Mucosa of descending colon (tissue), 3 donors: ENCODE results near the gene DDX52. TPM values are rescaled to one million over a fixed set of nuclear protein-coding genes. Genes with fewer than 3 reads are reported as not detected.
A peak's percentile ranks its signal among the peaks of the same experiment; 100 is the strongest.

Experiments
- ATAC-seq: fragments of 200-7000 bp; cut with Tn5 transposase; one replicate; pipeline ENCODE4 v1.9.1; 2020; ENCODE audit warnings: mild to moderate bottlenecking, moderate library complexity
- DNase-seq, 3 donors: peaks; one replicate each; pipeline ENCODE4 v3.0.0-alpha.2; 2020
- H3K36me3 ChIP-seq: fragments of 200-600 bp; one replicate; pipeline ENCODE4 v1.8.0; 2021; ENCODE audit warnings: low read depth, mild to moderate bottlenecking
- H3K4me1 ChIP-seq: fragments of 200-600 bp; one replicate; pipeline ENCODE4 v1.8.0; 2021; ENCODE audit warnings: low read depth, mild to moderate bottlenecking
- H3K4me3 ChIP-seq: fragments of 200-600 bp; one replicate; pipeline ENCODE4 v1.8.0; 2021; ENCODE audit warnings: mild to moderate bottlenecking
- H3K9me3 ChIP-seq: fragments of 200-600 bp; one replicate; pipeline ENCODE4 v1.8.0; 2021; ENCODE audit warnings: mild to moderate bottlenecking
- CTCF ChIP-seq: fragments of 200-600 bp; IDR thresholded peaks from one replicate; pipeline ENCODE4 v1.8.0; 2022; ENCODE audit warnings: antibody characterized with exemption, mild to moderate bottlenecking
- intact Hi-C, 2 donors: fragments of 100-400 bp; cut with DNase I in 1 of 2; cut with micrococcal nuclease in 1 of 2; formaldehyde crosslinking; loops; one replicate each; pipeline versions ENCODE4 v1.11.0 to v1.11.1; 2022; cut with DNase I, micrococcal nuclease
- total RNA-seq, 3 donors: library from RNA; stranded (reverse); fragmentation: NEBNext Ultra II Directional in 2 of 3; extraction: Animal tissue kit (Norgen Biotek cat#: 25700) in 2 of 3; gene quantifications; one replicate each; pipeline versions ENCODE4 v1.2.1 to v1.2.4, GENCODE V29; 2021 to 2023
- donor health status: DM: no; HTN: no; CAD: no; lungs with moderate emphysema.
- donor health status: DM: no; HTN: no; CAD: no.
- donor health status: DM: no; HTN: yes; CAD: no.

DDX52 gene
- total RNA-seq, 3 donors from 2014 or later = 22.3 to 26.9 (median 26.0) TPM

GRCh38 chr17:37609170-37610040, 33.8 kb downstream of the DDX52 start, which contains the start of gene SYNRG:
TSS of gene SYNRG (minus strand) at chr17:37609418. CDS start at chr17:37609355, 63 bp downstream.
- peak; percentile 18 for TF ChIP-seq CTCF
- ATAC-seq (peak; percentile 99), DNase-seq (peak; percentile 95 to 97 (median 96))
- peaks cover 16% of the 10 kb centered on the region for H3K4me1 ChIP-seq
- no peaks in the 10 kb centered on the region for H3K36me3 ChIP-seq
- H3K9me3 ChIP-seq = no peaks in the 10 kb centered on the region
- peak within 1 kb of the TSS; percentile 99 for H3K4me3 ChIP-seq
- intact Hi-C loops = no loop called here

GRCh38 chr17:37608351-37609169, 34.7 kb downstream of the DDX52 start:
- no peak for TF ChIP-seq CTCF
- DNase-seq = no peak

GRCh38 chr17:37607637-37608331, 35.5 kb downstream of the DDX52 start:
- H3K9me3 ChIP-seq = no peaks in the 10 kb centered on the region
- no peaks in the 10 kb centered on the region for H3K36me3 ChIP-seq
- DNase-seq = peak; percentile 19 to 66 (median 39)
- peaks cover 16% of the 10 kb centered on the region for H3K4me1 ChIP-seq
- ATAC-seq = no peak
- no peak for TF ChIP-seq CTCF
- H3K4me3 ChIP-seq = no peak overlapping the region
- intact Hi-C loops = no loop called here

More at GRCh38 chr17:37608351-37609169, 34.7 kb downstream of the DDX52 start:
- intact Hi-C loops = no loop called here
- peak; percentile 40 for ATAC-seq
- no peaks in the 10 kb centered on the region for H3K36me3 ChIP-seq
- H3K9me3 ChIP-seq = no peaks in the 10 kb centered on the region
- peaks cover 16% of the 10 kb centered on the region for H3K4me1 ChIP-seq
- H3K4me3 ChIP-seq = peak overlapping the region; percentile 99

- Histone ChIP-seq H3K4me1 (peaks cover 16% of the 10 kb centered on the region), H3K9me3 (no peaks in the 10 kb centered on the region), H3K36me3 (no peaks in the 10 kb centered on the region), H3K4me3 (no peak overlapping the region)
- DNase-seq (peak in 1 of 3 donors; percentile 43), ATAC-seq (no peak)
- TF ChIP-seq CTCF = no peak
- intact Hi-C loops = no loop called here
These were observed 37.3 kb downstream of the DDX52 start for GRCh38 chr17:37605813-37606505.

- peaks cover 16% of the 10 kb centered on the region for H3K4me1 ChIP-seq
These were observed 38.2 kb downstream of the DDX52 start for GRCh38 chr17:37605081-37605480.

More at GRCh38 chr17:37605081-37605480, 38.2 kb downstream of the DDX52 start:
- Histone ChIP-seq H3K36me3 (no peaks in the 10 kb centered on the region), H3K9me3 (no peaks in the 10 kb centered on the region), H3K4me3 (no peak overlapping the region)
- intact Hi-C loops = no loop called here
- ATAC-seq (no peak), DNase-seq (no peak)
- TF ChIP-seq CTCF = no peak
